Stomach (tissue), 9 donors: ENCODE measurements around the gene RAB1B. TPM values are rescaled to one million over a fixed set of nuclear protein-coding genes. Genes with fewer than 3 reads are reported as not detected.

ENCODE experiments used
- DNase-seq, 2 donors: peaks; one replicate each; pipeline versions ENCODE4 v3.0.0 to v3.0.0-alpha.2; 2013 to 2019
- H3K27ac ChIP-seq, 5 donors: fragments of 200-600 bp in 4 of 5; sonication (generic) in 4 of 5; one replicate each; pipeline ENCODE4 v1.5.1; 2013 to 2019; ENCODE audit warnings: mild to moderate bottlenecking in 1 of 5, moderate library complexity in 1 of 5
- H3K27me3 ChIP-seq, 3 donors: fragments of 200-600 bp; sonication (generic); one replicate each; pipeline ENCODE4 v1.5.1; 2017 to 2019; ENCODE audit warnings: mixed run types in 1 of 3
- H3K36me3 ChIP-seq, 4 donors: fragments of 200-600 bp; sonication (generic); 1 replicate in 3 of 4; 2 replicates in 1 of 4; pipeline ENCODE4 v1.5.1; 2016 to 2019
- H3K4me1 ChIP-seq, 4 donors: fragments of 200-600 bp; sonication (generic); one replicate each; pipeline ENCODE4 v1.5.1; 2016 to 2019
- H3K4me3 ChIP-seq, 4 donors: fragments of 200-600 bp; sonication (generic) in 3 of 4; one replicate each; pipeline ENCODE4 v1.5.1; 2016 to 2019; ENCODE audit warnings: mild to moderate bottlenecking in 1 of 4
- H3K9me3 ChIP-seq, 4 donors: fragments of 200-600 bp; sonication (generic); one replicate each; pipeline ENCODE4 v1.5.1; 2016 to 2019
- CTCF ChIP-seq, 7 experiments: fragments of 450-650 bp in 4 of 7; fragments of 200-600 bp in 3 of 7; sonication (generic) in 3 of 7; IDR thresholded peaks; one replicate each; pipeline ENCODE4 v1.5.1; 2016 to 2019; ENCODE audit warnings: antibody characterized with exemption in 7 of 7, control low read depth in 2 of 7, mild to moderate bottlenecking in 1 of 7
- EP300 ChIP-seq: sonication (generic); formaldehyde crosslinking; IDR thresholded peaks from one replicate; pipeline ENCODE4 v1.6.1; 2017; ENCODE audit warnings: antibody characterized with exemption
- POLR2A ChIP-seq, 4 donors: fragments of 450-650 bp; IDR thresholded peaks; one replicate each; pipeline ENCODE4 v1.6.1; 2016; ENCODE audit warnings: antibody characterized with exemption in 4 of 4, control low read depth in 2 of 4, mild to moderate bottlenecking in 1 of 4, moderate library complexity in 1 of 4
- POLR2AphosphoS5 ChIP-seq, 3 donors: sonication (generic); formaldehyde crosslinking; IDR thresholded peaks; one replicate each; pipeline ENCODE4 v1.6.1; 2016; ENCODE audit warnings: antibody characterized with exemption in 3 of 3
- WGBS, 5 donors: extraction: QIAGEN DNeasy Blood & Tissue Kit in 3 of 5; methylation state at CpG; one replicate each; pipeline versions ENCODE4 v1.1.5 to v1.1.7; 2013 to 2018; 5-methylcytosine and 5-hydroxymethylcytosine counted together
- intact Hi-C: fragments of 100-400 bp; cut with DNase I; formaldehyde crosslinking; loops from one replicate; pipeline ENCODE4 v1.15.1; 2023; ENCODE audit warnings: low total_unique reads
- polyA plus RNA-seq, 3 donors: library from polyadenylated mRNA; stranded (reverse); fragments of 200-250 nt; gene quantifications; one replicate each; pipeline ENCODE4 v1.2.3, GENCODE V29; 2013
- total RNA-seq, 5 donors: library from RNA; depleted of rRNA; stranded (reverse); fragments of >200 nt; gene quantifications; one replicate each; pipeline versions ENCODE4 v1.1.0 to v1.2.3, GENCODE V29; 2014 to 2016
- donor health status: healthy with polysubstance abuse.
- donor health status: Bipolar disorder and iron deficiency.
- donor health status: healthy.

The RAB1B gene
- total and polyA plus RNA-seq, 8 donors = 19.3 to 170 (median 82.3) TPM

GRCh38 chr11:66287889-66288670 is 19.6 kb downstream of the RAB1B start:
- peaks cover 25 to 65% (median 50%) of the 10 kb centered on the region in 4 donors for H3K4me1 ChIP-seq
- peak overlapping the region; percentile 92 to 98 (median 97) for H3K27ac ChIP-seq
- intact Hi-C loops = no loop called here
- no peaks in the 10 kb centered on the region for H3K9me3 ChIP-seq
- H3K36me3 ChIP-seq = peaks cover 10 to 32% (median 24%) of the 10 kb centered on the region in 4 donors
- H3K4me3 ChIP-seq = peak overlapping the region; percentile 60 to 97 (median 80)
- TF ChIP-seq CTCF (IDR thresholded peaks at IDR 0.05) (no peak), POLR2A (IDR thresholded peaks at IDR 0.05) (no peak), EP300 (no peak), POLR2AphosphoS5 (IDR thresholded peaks at IDR 0.05) (no peak)
- 29 to 43% (median 40%) methylated on average over 20 of the region's 20 CpGs for WGBS, 5 donors
- DNase-seq = peak in 1 of 2 donors; percentile 33
- H3K27me3 ChIP-seq = peaks cover 0 to 25% (median 19%) of the 10 kb centered on the region in 3 donors

- Histone ChIP-seq H3K36me3 (peaks cover 10 to 24% (median 20%) of the 10 kb centered on the region in 4 donors), H3K27ac (peak within 1 kb of the TSS; percentile 92 to 98 (median 97)), H3K4me1 (peaks cover 25 to 63% (median 51%) of the 10 kb centered on the region in 4 donors), H3K27me3 (peaks cover 0 to 33% (median 19%) of the 10 kb centered on the region in 3 donors), H3K4me3 (peak within 1 kb of the TSS; percentile 60 to 97 (median 80)), H3K9me3 (no peaks in the 10 kb centered on the region)
- TF ChIP-seq POLR2AphosphoS5 (IDR thresholded peaks at IDR 0.05) (peak; percentile 95 to 98 (median 96)), POLR2A (IDR thresholded peaks at IDR 0.05) (peak in 2 of 4 donors; percentile 25 to 66), CTCF (IDR thresholded peaks at IDR 0.05) (no peak), EP300 (no peak)
- peak; percentile 99 to 100 for DNase-seq
- WGBS, 5 donors = 0 to 1% (median 0%) methylated on average over 33 to 87 of the region's 87 CpGs
- intact Hi-C loops = no loop called here
These were observed 20.5 kb downstream of the RAB1B start, which contains the start of gene YIF1A for GRCh38 chr11:66288671-66289547. Gene YIF1A, minus strand, starts transcription at chr11:66289143. Its CDS starts 158 bp downstream, at chr11:66288985.

- peak overlapping the region; percentile 92 to 98 (median 97) for H3K27ac ChIP-seq
- WGBS, 5 donors = 6 to 12% (median 10%) methylated on average over 25 to 36 of the region's 36 CpGs
- no peak for TF ChIP-seq POLR2A (IDR thresholded peaks at IDR 0.05)
- TF ChIP-seq CTCF (IDR thresholded peaks at IDR 0.05) = no peak
- no peak for TF ChIP-seq POLR2AphosphoS5 (IDR thresholded peaks at IDR 0.05)
- TF ChIP-seq EP300 = no peak
These were observed 21.3 kb downstream of the RAB1B start for GRCh38 chr11:66289548-66290329.

More at GRCh38 chr11:66289548-66290329, 21.3 kb downstream of the RAB1B start:
- peaks cover 2 to 17% (median 11%) of the 10 kb centered on the region in 4 donors for H3K36me3 ChIP-seq
- intact Hi-C loops = no loop called here
- no peaks in the 10 kb centered on the region for H3K9me3 ChIP-seq
- peak; percentile 77 to 94 for DNase-seq
- peaks cover 25 to 63% (median 51%) of the 10 kb centered on the region in 4 donors for H3K4me1 ChIP-seq
- peak overlapping the region; percentile 60 to 97 (median 80) for H3K4me3 ChIP-seq
- peaks cover 0 to 41% (median 19%) of the 10 kb centered on the region in 3 donors for H3K27me3 ChIP-seq
